ENCODE measurements around the gene RILP.
"Not testable (repeated sequence)": the region's sequence is repeated elsewhere in the genome, so short reads cannot be mapped to it uniquely, and the experiment has no call there.

The RILP gene

GRCh38 chr17:1684378-1685189, 34.9 kb upstream of the RILP start, which contains the start of gene PRPF8:
Gene PRPF8 (minus strand): TSS chr17:1684867. CDS start chr17:1684571, 296 bp downstream.
- peak; percentile 95 for DNase-seq (ENCODE audit: low read depth)
- TF ChIP-seq CTCF (conservative IDR thresholded peaks at IDR 0.05; ENCODE audit: low read length): no peak
- H3K4me3 ChIP-seq (ENCODE audit: low read length): peak within 1 kb of the TSS; percentile 66

- TF ChIP-seq CTCF (conservative IDR thresholded peaks at IDR 0.05; ENCODE audit: low read length): no peak
- H3K4me3 ChIP-seq (ENCODE audit: low read length): peak overlapping the region; percentile 66
- DNase-seq (ENCODE audit: low read depth): no peak
These were observed 33.8 kb upstream of the RILP start for GRCh38 chr17:1683459-1683858.

GRCh38 chr17:1676401-1676800, 26.7 kb upstream of the RILP start:
- no peak overlapping the region for H3K4me3 ChIP-seq (ENCODE audit: low read length)
- DNase-seq (ENCODE audit: low read depth): no peak
- no peak for TF ChIP-seq CTCF (conservative IDR thresholded peaks at IDR 0.05; ENCODE audit: low read length)

GRCh38 chr17:1673041-1673785, 23.5 kb upstream of the RILP start:
- DNase-seq (ENCODE audit: low read depth): no peak
- no peak overlapping the region for H3K4me3 ChIP-seq (ENCODE audit: low read length)
- TF ChIP-seq CTCF (conservative IDR thresholded peaks at IDR 0.05; ENCODE audit: low read length): no peak

- not testable (repeated sequence) for DNase-seq (ENCODE audit: low read depth)
These were observed 14.3 kb upstream of the RILP start for GRCh38 chr17:1663934-1664333.

GRCh38 chr17:1661045-1661444, 11.4 kb upstream of the RILP start:
- H3K4me3 ChIP-seq (ENCODE audit: low read length): no peak overlapping the region
- no peak for TF ChIP-seq CTCF (conservative IDR thresholded peaks at IDR 0.05; ENCODE audit: low read length)
- DNase-seq (ENCODE audit: low read depth): no peak

More at GRCh38 chr17:1663934-1664333, 14.3 kb upstream of the RILP start:
- not testable (repeated sequence) for H3K4me3 ChIP-seq (ENCODE audit: low read length)

GRCh38 chr17:1658100-1658499, 8.4 kb upstream of the RILP start:
- TF ChIP-seq CTCF (conservative IDR thresholded peaks at IDR 0.05; ENCODE audit: low read length): no peak
- H3K4me3 ChIP-seq (ENCODE audit: low read length): no peak overlapping the region
- no peak for DNase-seq (ENCODE audit: low read depth)

Data from AG10803 (cell line).